Keratinocyte (primary cell): ENCODE data around the gene BBOX1. TPM values are rescaled to one million over a fixed set of nuclear protein-coding genes. Genes with fewer than 3 reads are reported as not detected.
A peak's percentile ranks its signal among the peaks of the same experiment; 100 is the strongest.

Source experiments
- DNase-seq: peaks from one replicate; pipeline ENCODE4 v3.0.0-alpha.2; 2011; ENCODE audit warnings: low read depth, missing footprints, low spot score
- FAIRE-seq: peaks from 2 replicates; lab custom pipeline; 2011; peaks lifted over from hg19 to GRCh38; lab: Jason Lieb, UNC
- H2AFZ ChIP-seq: 2 replicates; pipeline ENCODE4 v1.6.0; 2012; ENCODE audit warnings: low read length, control low read depth, inconsistent platforms; ENCODE audit not compliant: control insufficient read depth
- H3K27ac ChIP-seq: 2 replicates; pipeline ENCODE4 v1.5.1; 2011; ENCODE audit warnings: low read length; ENCODE audit not compliant: control insufficient read depth, insufficient read depth
- H3K27me3 ChIP-seq: 3 replicates; pipeline ENCODE4 v1.6.0; 2011; ENCODE audit warnings: low read length; ENCODE audit not compliant: control insufficient read depth, insufficient read depth; ENCODE audit errors: extremely low read depth
- H3K36me3 ChIP-seq, 2 experiments: 2 replicates in 1 of 2; 3 replicates in 1 of 2; pipeline ENCODE4 v1.5.1; 2011; ENCODE audit warnings: low read length in 2 of 2, mild to moderate bottlenecking in 1 of 2; ENCODE audit not compliant: control insufficient read depth in 2 of 2, insufficient read depth in 2 of 2; ENCODE audit errors: extremely low read depth in 1 of 2
- H3K4me1 ChIP-seq: 3 replicates; pipeline ENCODE4 v1.5.1; 2011; ENCODE audit warnings: low read length; ENCODE audit not compliant: control insufficient read depth, insufficient read depth; ENCODE audit errors: extremely low read depth
- H3K4me2 ChIP-seq: 3 replicates; pipeline ENCODE4 v1.6.0; 2011; ENCODE audit warnings: low read depth, low read length; ENCODE audit not compliant: control insufficient read depth, insufficient read depth; ENCODE audit errors: extremely low read depth
- H3K4me3 ChIP-seq, 3 experiments: fragments of 200-600 bp in 1 of 3; sonication (generic) in 1 of 3; 2 replicates in 2 of 3; 3 replicates in 1 of 3; pipeline ENCODE4 v1.5.1; 2011 to 2016; ENCODE audit warnings: low read length in 3 of 3, mild to moderate bottlenecking in 3 of 3, control low read depth in 2 of 3, inconsistent platforms in 1 of 3, low read depth in 1 of 3, mixed read lengths in 1 of 3, mixed run types in 1 of 3, moderate library complexity in 1 of 3; ENCODE audit not compliant: control insufficient read depth in 2 of 3, insufficient read depth in 2 of 3; ENCODE audit errors: extremely low read depth in 1 of 3
- H3K79me2 ChIP-seq: 2 replicates; pipeline ENCODE4 v1.6.0; 2012; ENCODE audit warnings: low read length; ENCODE audit not compliant: control insufficient read depth, insufficient read depth
- H3K9ac ChIP-seq: 3 replicates; pipeline ENCODE4 v1.6.0; 2011; ENCODE audit warnings: low read length; ENCODE audit not compliant: control insufficient read depth, insufficient read depth; ENCODE audit errors: extremely low read depth
- H3K9me1 ChIP-seq: 3 replicates; pipeline ENCODE4 v1.6.0; 2011; ENCODE audit warnings: low read length; ENCODE audit not compliant: control insufficient read depth, insufficient read depth; ENCODE audit errors: extremely low read depth
- H3K9me3 ChIP-seq: 2 replicates; pipeline ENCODE4 v1.5.1; 2012; ENCODE audit warnings: low read depth, low read length; ENCODE audit not compliant: control insufficient read depth
- H4K20me1 ChIP-seq: 3 replicates; pipeline ENCODE4 v1.6.0; 2011; ENCODE audit warnings: low read length; ENCODE audit not compliant: control insufficient read depth, insufficient read depth; ENCODE audit errors: extremely low read depth
- CTCF ChIP-seq, 3 experiments: IDR thresholded peaks in 1 of 3; conservative IDR thresholded peaks in 1 of 3; optimal IDR thresholded peaks in 1 of 3; 2 replicates in 2 of 3; 3 replicates in 1 of 3; pipeline versions ENCODE3 to v1.5.1; 2011; ENCODE audit warnings: low read length in 3 of 3, mild to moderate bottlenecking in 3 of 3, moderate library complexity in 2 of 3, control low read depth in 1 of 3, inconsistent platforms in 1 of 3; ENCODE audit not compliant: insufficient read depth in 2 of 3; ENCODE audit errors: extremely low read depth in 1 of 3
- EZH2 ChIP-seq: IDR thresholded peaks from one replicate; pipeline ENCODE4 v1.6.1; 2012; ENCODE audit warnings: inconsistent platforms, mild to moderate bottlenecking, low read length, moderate library complexity
- dilution Hi-C: fragments of 300-500 bp; cut with MboI; formaldehyde crosslinking; loops from one replicate; pipeline ENCODE4 v1.7.0; 2020; ENCODE audit warnings: low sequenced_read_pairs; ENCODE audit not compliant: extremely low pct_ligation_motif_present
- polyA plus RNA-seq, 5 experiments: library from polyadenylated mRNA; depleted of rRNA in 3 of 5; stranded (reverse) in 3 of 5; stranded (forward) in 1 of 5; unstranded in 1 of 5; fragments of >200 nt; gene quantifications; 1 replicate in 1 of 5; 2 replicates in 3 of 5; 3 replicates in 1 of 5; pipeline versions ENCODE4 v1.2.1 to v1.2.3, GENCODE V29; 2011 to 2012; ENCODE audit warnings: missing spikeins in 2 of 5, low read depth in 1 of 5, low replicate concordance in 1 of 5

The BBOX1 gene
- polyA plus RNA-seq, 1 donor (not counting 4 experiments of a cell fraction or from before 2014, with no cell fraction given): 2.4 TPM

- no peak for TF ChIP-seq CTCF (optimal IDR thresholded peaks at IDR 0.05 in 1 of 3, IDR thresholded peaks at IDR 0.05 in 1 of 3, conservative IDR thresholded peaks at IDR 0.05 in 1 of 3; ENCODE audit: extremely low read depth in 1 of 3, insufficient read depth in 2 of 3, low read length in 3 of 3)
- TF ChIP-seq EZH2: no peak
- dilution Hi-C loops: no loop called here
- FAIRE-seq: no peak
- no peaks in the 10 kb centered on the region for H3K36me3 ChIP-seq
- H3K9ac ChIP-seq: no peak overlapping the region
- H3K27ac ChIP-seq: no peak overlapping the region
- no peaks in the 10 kb centered on the region for H3K9me3 ChIP-seq
- no peak overlapping the region for H3K4me2 ChIP-seq
- H4K20me1 ChIP-seq: no peaks in the 10 kb centered on the region
- no peaks in the 10 kb centered on the region for H3K9me1 ChIP-seq
- H3K4me3 ChIP-seq: no peak overlapping the region
- DNase-seq: peak; percentile 44
- H3K27me3 ChIP-seq: no peaks in the 10 kb centered on the region
- H2AFZ ChIP-seq: no peak overlapping the region
- H3K4me1 ChIP-seq: peaks cover 12% of the 10 kb centered on the region
- H3K79me2 ChIP-seq: no peaks in the 10 kb centered on the region
Observed at GRCh38 chr11:27081056-27081455, 40.4 kb downstream of the BBOX1 start.

- H4K20me1 ChIP-seq: no peaks in the 10 kb centered on the region
Observed at GRCh38 chr11:27083241-27083640, 42.6 kb downstream of the BBOX1 start.

More at GRCh38 chr11:27083241-27083640, 42.6 kb downstream of the BBOX1 start:
- H3K9me3 ChIP-seq: no peaks in the 10 kb centered on the region
- no peak for TF ChIP-seq EZH2
- TF ChIP-seq CTCF (optimal IDR thresholded peaks at IDR 0.05 in 1 of 3, IDR thresholded peaks at IDR 0.05 in 1 of 3, conservative IDR thresholded peaks at IDR 0.05 in 1 of 3; ENCODE audit: extremely low read depth in 1 of 3, insufficient read depth in 2 of 3, low read length in 3 of 3): no peak
- H3K79me2 ChIP-seq: no peaks in the 10 kb centered on the region
- dilution Hi-C loops: no loop called here
- H2AFZ ChIP-seq: no peak overlapping the region
- no peaks in the 10 kb centered on the region for H3K9me1 ChIP-seq
- H3K4me1 ChIP-seq: peaks cover 24% of the 10 kb centered on the region
- H3K27me3 ChIP-seq: no peaks in the 10 kb centered on the region
- H3K9ac ChIP-seq: no peak overlapping the region
- no peak overlapping the region for H3K27ac ChIP-seq
- no peaks in the 10 kb centered on the region for H3K36me3 ChIP-seq
- no peak for FAIRE-seq
- no peak for DNase-seq
- no peak overlapping the region for H3K4me3 ChIP-seq
- H3K4me2 ChIP-seq: no peak overlapping the region
